ENCODE measurements around the gene SLC26A11. TPM values are rescaled to one million over a fixed set of nuclear protein-coding genes. Genes with fewer than 3 reads are reported as not detected.

SLC26A11 gene
- total RNA-seq, 4 donors from 2014 or later, result 25.1 to 65.3 (median 31.7) TPM

DNA sequence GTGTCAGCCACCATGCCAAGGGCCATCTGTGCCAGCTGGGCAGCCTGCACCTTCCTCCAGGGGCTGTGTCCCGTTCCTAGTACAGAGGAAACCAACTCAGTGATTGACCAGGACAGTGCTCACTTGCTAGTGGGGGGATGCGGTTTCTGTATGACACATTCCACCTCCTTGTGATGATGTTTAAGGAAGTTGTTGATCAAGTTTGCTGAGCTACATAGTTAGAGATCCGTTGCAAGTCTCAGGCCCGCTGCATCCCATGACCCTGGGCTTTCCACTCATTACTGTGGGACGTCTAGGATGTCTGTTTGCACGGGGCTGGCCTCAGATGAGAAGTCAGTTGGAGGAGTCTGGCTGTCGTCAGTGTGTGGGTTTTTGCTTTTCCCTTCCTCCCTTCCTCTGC is 74.0 kb downstream of the SLC26A11 start:
- Histone ChIP-seq H3K4me1 (no peaks in the 10 kb centered on the region), H3K36me3 (peaks cover 89 to 91% of the 10 kb centered on the region in 2 donors), H3K4me3 (replicated peaks in 1 of 3) (no peak overlapping the region), H3K27ac (no peak overlapping the region), H3K9me3 (no peaks in the 10 kb centered on the region), H3K27me3 (no peaks in the 10 kb centered on the region)
- 86 to 92% methylated on average over 5 to 7 of the region's 7 CpGs for WGBS, 2 donors
- TF ChIP-seq POLR2A (IDR thresholded peaks at IDR 0.05), result no peak
- TF ChIP-seq, protein P1, sequence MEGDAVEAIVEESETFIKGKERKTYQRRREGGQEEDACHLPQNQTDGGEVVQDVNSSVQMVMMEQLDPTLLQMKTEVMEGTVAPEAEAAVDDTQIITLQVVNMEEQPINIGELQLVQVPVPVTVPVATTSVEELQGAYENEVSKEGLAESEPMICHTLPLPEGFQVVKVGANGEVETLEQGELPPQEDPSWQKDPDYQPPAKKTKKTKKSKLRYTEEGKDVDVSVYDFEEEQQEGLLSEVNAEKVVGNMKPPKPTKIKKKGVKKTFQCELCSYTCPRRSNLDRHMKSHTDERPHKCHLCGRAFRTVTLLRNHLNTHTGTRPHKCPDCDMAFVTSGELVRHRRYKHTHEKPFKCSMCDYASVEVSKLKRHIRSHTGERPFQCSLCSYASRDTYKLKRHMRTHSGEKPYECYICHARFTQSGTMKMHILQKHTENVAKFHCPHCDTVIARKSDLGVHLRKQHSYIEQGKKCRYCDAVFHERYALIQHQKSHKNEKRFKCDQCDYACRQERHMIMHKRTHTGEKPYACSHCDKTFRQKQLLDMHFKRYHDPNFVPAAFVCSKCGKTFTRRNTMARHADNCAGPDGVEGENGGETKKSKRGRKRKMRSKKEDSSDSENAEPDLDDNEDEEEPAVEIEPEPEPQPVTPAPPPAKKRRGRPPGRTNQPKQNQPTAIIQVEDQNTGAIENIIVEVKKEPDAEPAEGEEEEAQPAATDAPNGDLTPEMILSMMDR (IDR thresholded peaks at IDR 0.05), result no peak
- intact Hi-C loops (cut with DNase I), result no loop called here
- DNase-seq, result no peak

DNA sequence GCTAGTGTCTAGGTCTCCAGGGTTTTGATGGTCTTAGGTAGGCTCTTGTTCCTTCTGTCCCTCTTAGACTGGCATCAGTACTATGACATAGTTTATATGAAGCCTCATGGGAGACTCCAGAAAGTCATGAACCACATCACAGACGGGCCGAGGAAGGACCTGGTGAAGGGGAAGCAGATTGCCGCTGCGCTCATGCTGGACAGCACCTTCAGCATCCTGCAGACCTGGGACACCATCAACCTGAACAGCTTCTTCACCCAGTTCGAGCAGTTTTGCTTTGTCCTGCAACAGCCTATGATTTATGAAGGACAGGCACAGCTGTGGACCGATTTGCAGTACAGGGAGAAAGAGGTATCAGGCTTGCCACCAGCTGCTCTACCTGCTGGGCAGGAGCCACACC is 74.4 kb downstream of the SLC26A11 start:
- TF ChIP-seq, protein P1 (IDR thresholded peaks at IDR 0.05), result no peak
- TF ChIP-seq POLR2A (IDR thresholded peaks at IDR 0.05), result no peak
- intact Hi-C loops (cut with DNase I), result no loop called here
- no peak overlapping the region for H3K4me3 ChIP-seq (replicated peaks in 1 of 3)
- H3K9me3 ChIP-seq, result no peaks in the 10 kb centered on the region
- H3K27ac ChIP-seq, result no peak overlapping the region
- no peaks in the 10 kb centered on the region for H3K27me3 ChIP-seq
- WGBS, 2 donors, result 95 to 97% methylated on average over 6 of the region's 6 CpGs
- no peak for DNase-seq
- no peaks in the 10 kb centered on the region for H3K4me1 ChIP-seq
- H3K36me3 ChIP-seq, result peaks cover 89 to 91% of the 10 kb centered on the region in 2 donors

DNA sequence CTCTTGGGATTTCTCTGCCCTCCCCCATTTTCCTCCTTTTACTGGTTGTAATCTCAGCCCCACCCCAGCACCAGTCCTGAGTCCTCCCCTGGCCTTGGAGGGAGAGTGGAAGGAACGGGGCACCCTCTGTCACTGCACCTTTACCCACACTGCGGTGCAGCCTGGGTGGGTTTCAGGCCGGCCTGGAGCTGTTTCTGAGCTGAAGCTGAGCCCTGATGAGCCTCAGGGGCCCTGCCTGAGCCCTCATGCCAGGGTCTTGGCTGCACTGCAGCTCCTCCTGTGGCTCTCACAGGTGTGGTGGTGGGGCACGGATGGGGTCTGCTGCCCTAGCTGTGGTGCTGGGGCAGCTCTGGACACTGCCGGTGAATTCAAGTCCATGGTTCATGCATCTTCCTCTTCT is 74.9 kb downstream of the SLC26A11 start:
- Histone ChIP-seq H3K9me3 (no peaks in the 10 kb centered on the region), H3K4me3 (replicated peaks in 1 of 3) (no peak overlapping the region), H3K4me1 (no peaks in the 10 kb centered on the region), H3K27ac (no peak overlapping the region), H3K36me3 (peaks cover 89 to 91% of the 10 kb centered on the region in 2 donors), H3K27me3 (no peaks in the 10 kb centered on the region)
- no peak for DNase-seq
- intact Hi-C loops (cut with DNase I), result no loop called here
- 71 to 95% methylated on average over 3 of the region's 5 CpGs for WGBS, 2 donors
- TF ChIP-seq, protein P1 (IDR thresholded peaks at IDR 0.05), result no peak
- no peak for TF ChIP-seq POLR2A (IDR thresholded peaks at IDR 0.05)

DNA sequence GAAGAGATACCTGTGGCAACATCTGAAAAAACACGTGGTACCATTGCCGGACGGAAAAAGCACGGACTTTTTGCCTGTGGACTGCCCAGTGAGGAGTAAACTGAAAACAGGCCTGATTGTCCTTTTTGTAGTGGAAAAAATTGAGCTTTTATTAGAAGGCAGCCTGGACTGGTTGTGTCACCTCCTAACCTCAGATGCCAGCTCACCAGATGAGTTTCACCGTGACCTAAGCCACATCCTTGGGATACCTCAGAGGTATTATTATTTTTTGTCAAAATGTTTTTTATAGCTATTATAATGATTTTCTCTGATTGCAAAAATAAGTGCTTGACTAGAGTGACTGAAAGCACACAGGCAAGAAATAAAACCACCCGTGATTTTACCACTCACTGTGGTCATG is 75.3 kb downstream of the SLC26A11 start:
- Histone ChIP-seq H3K27ac (no peak overlapping the region), H3K9me3 (no peaks in the 10 kb centered on the region), H3K27me3 (no peaks in the 10 kb centered on the region), H3K36me3 (peaks cover 89 to 91% of the 10 kb centered on the region in 2 donors), H3K4me1 (no peaks in the 10 kb centered on the region), H3K4me3 (replicated peaks in 1 of 3) (no peak overlapping the region)
- WGBS, 2 donors, result 91 to 95% methylated on average over 6 of the region's 6 CpGs
- no peak for TF ChIP-seq POLR2A (IDR thresholded peaks at IDR 0.05)
- TF ChIP-seq, protein P1 (IDR thresholded peaks at IDR 0.05), result no peak
- intact Hi-C loops (cut with DNase I), result no loop called here
- no peak for DNase-seq

DNA sequence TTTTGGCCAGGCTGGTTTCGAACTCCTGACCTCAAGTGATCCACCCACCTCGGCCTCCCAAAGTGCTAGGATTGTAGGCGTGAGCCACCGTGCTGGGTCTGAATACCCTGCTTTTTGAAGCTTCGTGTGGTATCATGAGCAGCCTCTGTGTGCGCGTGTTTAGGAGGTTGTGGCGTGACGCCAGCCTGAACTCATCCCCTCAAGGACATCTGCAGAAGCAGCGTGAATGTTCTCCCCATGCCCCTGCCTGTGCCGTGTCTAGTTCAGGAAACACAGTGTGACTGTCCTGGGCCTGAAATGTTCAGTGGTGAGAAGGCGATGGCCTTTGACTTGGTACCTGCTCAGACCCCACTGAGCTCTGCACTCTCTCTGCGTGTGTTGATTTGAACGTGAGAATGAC is 76.0 kb downstream of the SLC26A11 start:
- Histone ChIP-seq H3K9me3 (no peaks in the 10 kb centered on the region), H3K36me3 (peaks cover 87% of the 10 kb centered on the region in 2 donors), H3K4me3 (replicated peaks in 1 of 3) (no peak overlapping the region), H3K27me3 (no peaks in the 10 kb centered on the region), H3K27ac (no peak overlapping the region), H3K4me1 (no peaks in the 10 kb centered on the region)
- DNase-seq, result no peak
- no peak for TF ChIP-seq POLR2A (IDR thresholded peaks at IDR 0.05)
- TF ChIP-seq, protein P1 (IDR thresholded peaks at IDR 0.05), result no peak
- 94 to 95% methylated on average over 14 of the region's 14 CpGs for WGBS, 2 donors
- intact Hi-C loops (cut with DNase I), result no loop called here

Data from thyroid gland (tissue), 4 donors.